Right ventricle myocardium inferior (tissue), 1 donor: ENCODE results near the gene IKZF1. TPM values are rescaled to one million over a fixed set of nuclear protein-coding genes. Genes with fewer than 3 reads are reported as not detected.

Experiments used
- ATAC-seq: fragments of 200-7000 bp; cut with Tn5 transposase; one replicate; pipeline ENCODE4 v1.9.1; 2020; ENCODE audit warnings: mild to moderate bottlenecking, moderate library complexity
- DNase-seq: peaks from one replicate; pipeline ENCODE4 v3.0.0; 2021; ENCODE audit errors: missing footprints
- intact Hi-C: fragments of 100-400 bp; cut with DNase I; formaldehyde crosslinking; loops from one replicate; pipeline ENCODE4 v1.11.0; 2022
- total RNA-seq: library from RNA; stranded (reverse); fragmentation: NEBNext Ultra II Directional; extraction: Animal tissue kit (Norgen Biotek cat#: 25700); gene quantifications from one replicate; pipeline ENCODE4 v1.2.1, GENCODE V29; 2021
- donor health status: DM: no; HTN: yes; CAD: no; lungs with severe emphysema.

Gene IKZF1
- total RNA-seq, 1 donor from 2014 or later, result 3.5 TPM

GRCh38 chr7:50305583-50306493, 1.3 kb downstream of the IKZF1 start:
- DNase-seq (no peak), ATAC-seq (no peak)
- intact Hi-C loops, result no loop called here

- ATAC-seq, result no peak
- no peak for DNase-seq
- intact Hi-C loops, result no loop called here
These were observed 2.2 kb downstream of the IKZF1 start for GRCh38 chr7:50306494-50307367.

GRCh38 chr7:50307368-50308032, 3.0 kb downstream of the IKZF1 start:
- ATAC-seq (no peak), DNase-seq (no peak)
- intact Hi-C loops, result no loop called here

- intact Hi-C loops, result no loop called here
- ATAC-seq (no peak), DNase-seq (no peak)
These were observed 3.7 kb downstream of the IKZF1 start for GRCh38 chr7:50308203-50308531.

- DNase-seq, result no peak
- intact Hi-C loops, result no loop called here
These were observed 4.2 kb downstream of the IKZF1 start for GRCh38 chr7:50308532-50309385.

GRCh38 chr7:50309721-50310120, 5.2 kb downstream of the IKZF1 start:
- ATAC-seq, result no peak
- intact Hi-C loops, result no loop called here
- no peak for DNase-seq

More at GRCh38 chr7:50308532-50309385, 4.2 kb downstream of the IKZF1 start:
- ATAC-seq, result no peak

GRCh38 chr7:50310361-50310760, 5.8 kb downstream of the IKZF1 start:
- ATAC-seq, result no peak
- no peak for DNase-seq
- intact Hi-C loops, result no loop called here

GRCh38 chr7:50310956-50311355, 6.4 kb downstream of the IKZF1 start:
- no peak for ATAC-seq
- no peak for DNase-seq
- intact Hi-C loops, result no loop called here

GRCh38 chr7:50312250-50313162, 8.0 kb downstream of the IKZF1 start:
- DNase-seq (no peak), ATAC-seq (no peak)
- intact Hi-C loops, result no loop called here

- no peak for ATAC-seq
- intact Hi-C loops, result no loop called here
- DNase-seq, result no peak
These were observed 10.5 kb downstream of the IKZF1 start for GRCh38 chr7:50314836-50315592.

- intact Hi-C loops, result no loop called here
- DNase-seq (no peak), ATAC-seq (no peak)
These were observed 11.5 kb downstream of the IKZF1 start for GRCh38 chr7:50315739-50316671.

GRCh38 chr7:50317221-50317678, 12.7 kb downstream of the IKZF1 start:
- ATAC-seq (no peak), DNase-seq (no peak)
- intact Hi-C loops, result no loop called here

GRCh38 chr7:50317697-50318669, 13.5 kb downstream of the IKZF1 start:
- ATAC-seq (no peak), DNase-seq (no peak)
- intact Hi-C loops, result no loop called here

- no peak for DNase-seq
- no peak for ATAC-seq
- intact Hi-C loops, result no loop called here
These were observed 17.1 kb downstream of the IKZF1 start for GRCh38 chr7:50321487-50322067.
